Measurements from ENCODE around the gene CLEC2A.

DNA sequence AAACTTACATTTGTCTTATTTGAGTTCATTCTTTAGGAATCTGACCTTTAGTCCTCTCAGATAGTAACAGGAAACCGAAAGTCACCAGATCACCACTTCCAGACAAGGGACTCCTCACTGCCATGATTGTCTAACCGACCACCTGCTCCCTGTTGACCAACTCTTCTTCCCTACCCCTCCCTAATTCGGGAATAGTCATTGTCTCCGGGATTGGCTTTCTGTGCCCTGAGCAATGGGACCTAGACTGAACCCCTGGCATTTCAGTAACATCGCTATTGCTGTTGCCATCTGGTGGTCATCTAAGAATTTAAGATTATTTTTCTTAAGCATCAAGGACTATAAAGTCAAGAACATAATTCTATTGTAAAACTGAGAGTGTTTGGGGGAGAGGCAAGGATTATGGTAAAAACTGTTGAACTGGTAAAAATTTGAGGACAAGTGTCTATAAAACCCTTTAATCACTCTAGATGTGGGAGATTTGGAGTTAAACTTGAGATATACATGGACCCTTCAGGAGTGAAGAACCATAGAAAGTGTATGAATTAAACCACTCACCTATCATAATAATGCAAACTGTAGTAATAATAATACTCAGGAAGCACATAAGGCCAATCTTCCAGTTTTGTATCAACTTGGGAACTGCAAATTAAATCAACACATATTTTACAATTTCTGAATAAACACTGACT is 6.3 kb downstream of the CLEC2A start:
- TF ChIP-seq GATA2 (IDR thresholded peaks at IDR 0.05; ENCODE audit: insufficient read depth, insufficient read length, low read depth, low read length), result no peak
- TF ChIP-seq POLR2A (IDR thresholded peaks at IDR 0.05; ENCODE audit: low read depth, low read length), result no peak
- no peak for TF ChIP-seq EZH2 (IDR thresholded peaks at IDR 0.05; ENCODE audit: borderline replicate concordance, low read depth, low read length, severe bottlenecking)
- TF ChIP-seq CTCF (IDR thresholded peaks at IDR 0.05; ENCODE audit: extremely low read depth in 1 of 2, insufficient read depth in 1 of 2, low read depth in 1 of 2, low read length in 2 of 2), result peak; percentile 31 to 39
- no peak for TF ChIP-seq FOS (IDR thresholded peaks at IDR 0.05; ENCODE audit: borderline replicate concordance, insufficient read depth, low read length)
